Neural progenitor cell (in vitro differentiated cells): ENCODE measurements around the gene HBG2. TPM values are rescaled to one million over a fixed set of nuclear protein-coding genes. Genes with fewer than 3 reads are reported as not detected.

ENCODE experiments used
- DNase-seq: peaks from one replicate; pipeline ENCODE4 v3.0.0-alpha.2; 2016; ENCODE audit warnings: low spot score
- H2AFZ ChIP-seq: fragments of 200-600 bp; sonication (generic); replicated peaks from 2 replicates; pipeline ENCODE4 v1.6.1; 2016; ENCODE audit warnings: antibody characterized with exemption
- H3F3A ChIP-seq: fragments of 200-600 bp; sonication (generic); 2 replicates; pipeline ENCODE4 v1.6.1; 2016; ENCODE audit warnings: antibody characterized with exemption, low read depth
- H3K27ac ChIP-seq: fragments of 200-600 bp; sonication (generic); 2 replicates; pipeline ENCODE4 v1.5.1; 2016; ENCODE audit warnings: mild to moderate bottlenecking
- H3K27me3 ChIP-seq: fragments of 200-600 bp; sonication (generic); 2 replicates; pipeline ENCODE4 v1.6.1; 2016; ENCODE audit warnings: mild to moderate bottlenecking, moderate library complexity
- H3K36me3 ChIP-seq: fragments of 200-600 bp; sonication (generic); 2 replicates; pipeline ENCODE4 v1.5.1; 2016
- H3K4me1 ChIP-seq: fragments of 200-600 bp; sonication (generic); 2 replicates; pipeline ENCODE4 v1.6.1; 2016; ENCODE audit warnings: mixed run types
- H3K4me2 ChIP-seq: fragments of 200-600 bp; sonication (generic); 2 replicates; pipeline ENCODE4 v1.6.1; 2016
- H3K4me3 ChIP-seq: fragments of 200-600 bp; sonication (generic); 2 replicates; pipeline ENCODE4 v1.5.1; 2016
- H3K79me2 ChIP-seq: fragments of 200-600 bp; sonication (generic); 2 replicates; pipeline ENCODE4 v1.6.1; 2016; ENCODE audit warnings: low read depth
- H3K9ac ChIP-seq: fragments of 200-600 bp; sonication (generic); 2 replicates; pipeline ENCODE4 v1.6.1; 2016
- H3K9me3 ChIP-seq: fragments of 200-600 bp; sonication (generic); 2 replicates; pipeline ENCODE4 v1.5.1; 2016; ENCODE audit warnings: low read depth
- H4K20me1 ChIP-seq: fragments of 200-600 bp; sonication (generic); 2 replicates; pipeline ENCODE4 v1.6.1; 2016; ENCODE audit warnings: low read depth
- H3K27ac Mint-ChIP-seq: 3 replicates; pipeline ENCODE4 v1.8.0; 2021; ENCODE audit warnings: mixed read lengths
- H3K27me3 Mint-ChIP-seq: 2 replicates; pipeline ENCODE4 v1.8.0; 2022; ENCODE audit warnings: low read depth, mild to moderate bottlenecking, inconsistent platforms, moderate library complexity, mixed read lengths; ENCODE audit not compliant: insufficient read depth
- H3K36me3 Mint-ChIP-seq: 3 replicates; pipeline ENCODE4 v1.8.0; 2021; ENCODE audit warnings: mixed read lengths
- H3K4me1 Mint-ChIP-seq: 3 replicates; pipeline ENCODE4 v1.8.0; 2021; ENCODE audit warnings: mixed read lengths
- H3K4me3 Mint-ChIP-seq: 3 replicates; pipeline ENCODE4 v1.8.0; 2021; ENCODE audit warnings: mild to moderate bottlenecking, moderate library complexity, mixed read lengths
- H3K9me3 Mint-ChIP-seq: 3 replicates; pipeline ENCODE4 v1.8.0; 2020; ENCODE audit warnings: mixed read lengths
- EZH2 ChIP-seq: fragments of 200-600 bp; sonication (generic); IDR thresholded peaks from 2 replicates; pipeline ENCODE4 v1.6.1; 2017; ENCODE audit warnings: antibody characterized with exemption, mild to moderate bottlenecking, moderate library complexity
- EZH2phosphoT487 ChIP-seq: fragments of 200-600 bp; sonication (generic); IDR thresholded peaks from 2 replicates; pipeline ENCODE4 v1.6.1; 2017; ENCODE audit warnings: antibody characterized with exemption
- total RNA-seq: library from RNA; depleted of rRNA; stranded (reverse); fragments of >200 nt; gene quantifications from 2 replicates; pipeline ENCODE4 v1.2.3, GENCODE V29; 2015; ENCODE audit warnings: low replicate concordance
- TF ChIP-seq, protein P1 (sequence below): fragments of 200-600 bp; sonication (generic); IDR thresholded peaks from 2 replicates; pipeline ENCODE4 v1.5.1; 2017; ENCODE audit warnings: antibody characterized with exemption, mild to moderate bottlenecking

HBG2 gene
- total RNA-seq, 1 donor from 2014 or later: not detected

DNA sequence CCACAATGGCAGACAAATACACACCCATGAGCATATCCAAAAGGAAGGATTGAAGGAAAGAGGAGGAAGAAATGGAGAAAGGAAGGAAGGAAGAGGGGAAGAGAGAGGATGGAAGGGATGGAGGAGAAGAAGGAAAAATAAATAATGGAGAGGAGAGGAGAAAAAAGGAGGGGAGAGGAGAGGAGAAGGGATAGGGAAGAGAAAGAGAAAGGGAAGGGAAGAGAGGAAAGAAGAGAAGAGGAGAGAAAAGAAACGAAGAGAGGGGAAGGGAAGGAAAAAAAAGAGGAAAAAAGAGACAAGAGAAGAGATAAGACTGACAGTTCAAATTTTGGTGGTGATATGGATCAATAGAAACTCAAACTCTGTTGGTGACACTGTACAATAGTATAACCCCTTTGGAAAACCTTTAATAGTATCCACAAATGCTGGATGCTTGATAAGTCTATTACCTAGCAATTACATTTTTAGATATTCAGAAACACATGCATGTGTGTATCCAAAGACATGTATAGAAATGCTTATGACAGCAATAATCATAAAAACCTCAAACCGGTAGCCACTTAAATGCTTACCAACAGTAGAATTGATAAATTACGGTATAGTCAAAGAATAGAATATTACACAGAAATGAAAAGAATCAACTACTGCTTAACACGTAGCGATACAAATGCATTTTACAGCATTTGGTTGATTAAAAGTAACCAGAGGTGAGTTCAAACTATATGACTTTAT lies 19.1 kb downstream of the HBG2 start:
- no peaks in the 10 kb centered on the region for H3K9me3 Mint-ChIP-seq
- H3K4me1 Mint-ChIP-seq: no peaks in the 10 kb centered on the region

DNA sequence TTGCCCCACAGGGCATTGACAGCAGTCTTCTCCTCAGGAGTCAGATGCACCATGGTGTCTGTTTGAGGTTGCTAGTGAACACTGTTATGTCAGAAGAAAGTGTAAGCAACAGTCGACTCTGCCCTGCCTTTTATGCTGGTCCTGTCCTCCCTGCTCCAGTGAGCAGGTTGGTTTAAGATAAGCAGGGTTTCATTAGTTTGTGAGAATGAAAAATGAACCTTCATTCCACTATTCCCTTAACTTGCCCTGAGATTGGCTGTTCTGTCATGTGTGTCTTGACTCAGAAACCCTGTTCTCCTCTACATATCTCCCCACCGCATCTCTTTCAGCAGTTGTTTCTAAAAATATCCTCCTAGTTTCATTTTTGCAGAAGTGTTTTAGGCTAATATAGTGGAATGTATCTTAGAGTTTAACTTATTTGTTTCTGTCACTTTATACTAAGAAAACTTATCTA lies 20.2 kb downstream of the HBG2 start, which contains the start of gene HBD:
HBD (minus strand) TSS at position 103 of the 454 bp plus-strand sequence; CDS start at position 53, 50 bp downstream.
- no peak within 1 kb of the TSS for H3K9ac ChIP-seq
- H3K9me3 ChIP-seq: no peaks in the 10 kb centered on the region
- H4K20me1 ChIP-seq: no peaks in the 10 kb centered on the region
- Mint-ChIP-seq H3K9me3 (no peaks in the 10 kb centered on the region), H3K27me3 (peaks cover 2% of the 10 kb centered on the region), H3K4me1 (no peaks in the 10 kb centered on the region), H3K4me3 (no peak within 1 kb of the TSS), H3K27ac (no peak within 1 kb of the TSS), H3K36me3 (no peaks in the 10 kb centered on the region)
- H3F3A ChIP-seq: no peaks in the 10 kb centered on the region
- TF ChIP-seq, protein P1, sequence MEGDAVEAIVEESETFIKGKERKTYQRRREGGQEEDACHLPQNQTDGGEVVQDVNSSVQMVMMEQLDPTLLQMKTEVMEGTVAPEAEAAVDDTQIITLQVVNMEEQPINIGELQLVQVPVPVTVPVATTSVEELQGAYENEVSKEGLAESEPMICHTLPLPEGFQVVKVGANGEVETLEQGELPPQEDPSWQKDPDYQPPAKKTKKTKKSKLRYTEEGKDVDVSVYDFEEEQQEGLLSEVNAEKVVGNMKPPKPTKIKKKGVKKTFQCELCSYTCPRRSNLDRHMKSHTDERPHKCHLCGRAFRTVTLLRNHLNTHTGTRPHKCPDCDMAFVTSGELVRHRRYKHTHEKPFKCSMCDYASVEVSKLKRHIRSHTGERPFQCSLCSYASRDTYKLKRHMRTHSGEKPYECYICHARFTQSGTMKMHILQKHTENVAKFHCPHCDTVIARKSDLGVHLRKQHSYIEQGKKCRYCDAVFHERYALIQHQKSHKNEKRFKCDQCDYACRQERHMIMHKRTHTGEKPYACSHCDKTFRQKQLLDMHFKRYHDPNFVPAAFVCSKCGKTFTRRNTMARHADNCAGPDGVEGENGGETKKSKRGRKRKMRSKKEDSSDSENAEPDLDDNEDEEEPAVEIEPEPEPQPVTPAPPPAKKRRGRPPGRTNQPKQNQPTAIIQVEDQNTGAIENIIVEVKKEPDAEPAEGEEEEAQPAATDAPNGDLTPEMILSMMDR: no peak
- TF ChIP-seq EZH2phosphoT487: no peak
- TF ChIP-seq EZH2: no peak
- no peaks in the 10 kb centered on the region for H3K27me3 ChIP-seq
- no peaks in the 10 kb centered on the region for H3K36me3 ChIP-seq
- H3K27ac ChIP-seq: no peak within 1 kb of the TSS
- H3K79me2 ChIP-seq: no peaks in the 10 kb centered on the region
- H3K4me1 ChIP-seq: no peaks in the 10 kb centered on the region
- H3K4me3 ChIP-seq: no peak within 1 kb of the TSS
- H2AFZ ChIP-seq: no peak within 1 kb of the TSS
- no peak for DNase-seq
- no peak within 1 kb of the TSS for H3K4me2 ChIP-seq

More for the DNA sequence above, 19.1 kb downstream of the HBG2 start:
- H4K20me1 ChIP-seq: no peaks in the 10 kb centered on the region
- H3K4me1 ChIP-seq: no peaks in the 10 kb centered on the region
- H3F3A ChIP-seq: no peaks in the 10 kb centered on the region
- H3K27me3 ChIP-seq: no peaks in the 10 kb centered on the region
- Mint-ChIP-seq H3K36me3 (no peaks in the 10 kb centered on the region), H3K27me3 (peaks cover 2% of the 10 kb centered on the region), H3K4me3 (no peak overlapping the region), H3K27ac (no peak overlapping the region)
- no peak overlapping the region for H3K4me3 ChIP-seq
- no peak overlapping the region for H2AFZ ChIP-seq
- DNase-seq: no peak
- H3K27ac ChIP-seq: no peak overlapping the region
- H3K4me2 ChIP-seq: no peak overlapping the region
- no peaks in the 10 kb centered on the region for H3K36me3 ChIP-seq
- no peaks in the 10 kb centered on the region for H3K9me3 ChIP-seq
- TF ChIP-seq, protein P1: no peak
- no peaks in the 10 kb centered on the region for H3K79me2 ChIP-seq
- H3K9ac ChIP-seq: no peak overlapping the region

GRCh38 chr11:5233307-5233706 lies 21.3 kb downstream of the HBG2 start:
- Histone ChIP-seq H3K27me3 (no peaks in the 10 kb centered on the region), H2AFZ (no peak overlapping the region), H3K79me2 (no peaks in the 10 kb centered on the region), H3K36me3 (no peaks in the 10 kb centered on the region), H3K4me3 (no peak overlapping the region), H3K9ac (no peak overlapping the region), H3F3A (no peaks in the 10 kb centered on the region), H3K9me3 (no peaks in the 10 kb centered on the region), H3K27ac (no peak overlapping the region), H3K4me1 (no peaks in the 10 kb centered on the region), H4K20me1 (no peaks in the 10 kb centered on the region), H3K4me2 (no peak overlapping the region)
- H3K27ac Mint-ChIP-seq: no peak overlapping the region
- H3K36me3 Mint-ChIP-seq: no peaks in the 10 kb centered on the region
- H3K4me1 Mint-ChIP-seq: no peaks in the 10 kb centered on the region
- H3K4me3 Mint-ChIP-seq: no peak overlapping the region
- no peak for DNase-seq
- TF ChIP-seq EZH2phosphoT487 (no peak), EZH2 (no peak)
- TF ChIP-seq, protein P1: no peak
- H3K27me3 Mint-ChIP-seq: peaks cover 2% of the 10 kb centered on the region
- no peaks in the 10 kb centered on the region for H3K9me3 Mint-ChIP-seq
